B cell (primary cell): ENCODE results near the gene KCNQ5. TPM values are rescaled to one million over a fixed set of nuclear protein-coding genes. Genes with fewer than 3 reads are reported as not detected.
A peak's percentile ranks its signal among the peaks of the same experiment; 100 is the strongest.

ENCODE experiments used
- ATAC-seq: fragments of 200-7000 bp; cut with Tn5 transposase; one replicate; pipeline ENCODE4 v1.10.0; 2021; ENCODE audit warnings: low read depth, mild to moderate bottlenecking, moderate number of reproducible peaks, moderate library complexity
- CTCF ChIA-PET: fragments of 350-600 bp; sonication (Branson Sonifier 250); formaldehyde crosslinking; loops from one replicate; lab custom pipeline; 2021; ENCODE audit warnings: antibody characterized with exemption, inconsistent platforms; lab: Charles Lee
- POLR2A ChIA-PET: fragments of 350-600 bp; sonication (Branson Sonifier 250); formaldehyde crosslinking; loops from one replicate; lab custom pipeline; 2021; ENCODE audit warnings: antibody characterized with exemption; lab: Charles Lee
- DNase-seq: peaks from one replicate; pipeline ENCODE4 v3.0.0; 2013
- H2AFZ ChIP-seq: 2 replicates; pipeline ENCODE4 v1.6.1; 2012; ENCODE audit warnings: mild to moderate bottlenecking, low read depth, low read length; ENCODE audit not compliant: insufficient read depth, poor library complexity, severe bottlenecking
- H3K27ac ChIP-seq, 2 donors: 1 replicate in 1 of 2; 2 replicates in 1 of 2; pipeline ENCODE4 v1.5.1; 2012 to 2013; ENCODE audit warnings: low read length in 2 of 2, mild to moderate bottlenecking in 2 of 2, moderate library complexity in 1 of 2
- H3K27me3 ChIP-seq, 4 experiments: fragments of 200-600 bp in 1 of 4; sonication (generic) in 1 of 4; replicated peaks in 1 of 4; 1 replicate in 2 of 4; 2 replicates in 2 of 4; pipeline versions ENCODE4 v1.6.1 to v1.7.0; 2013 to 2016; ENCODE audit warnings: low read length in 3 of 4, mild to moderate bottlenecking in 2 of 4, mixed read lengths in 1 of 4, moderate library complexity in 1 of 4; ENCODE audit not compliant: insufficient read depth in 4 of 4, control insufficient read depth in 3 of 4; ENCODE audit errors: control extremely low read depth in 1 of 4
- H3K36me3 ChIP-seq, 2 experiments: replicated peaks in 1 of 2; 1 replicate in 1 of 2; 2 replicates in 1 of 2; pipeline versions ENCODE4 v1.6.1 to v1.7.1; 2013; ENCODE audit warnings: low read length in 1 of 2; ENCODE audit not compliant: insufficient read depth in 2 of 2, control insufficient read depth in 1 of 2; ENCODE audit errors: control extremely low read depth in 1 of 2, extremely low read depth in 1 of 2
- H3K4me1 ChIP-seq, 2 donors: fragments of 200-600 bp in 1 of 2; sonication (generic) in 1 of 2; 1 replicate in 1 of 2; 2 replicates in 1 of 2; pipeline versions ENCODE4 v1.5.1 to v1.6.1; 2013 to 2017; ENCODE audit warnings: low read length in 2 of 2; ENCODE audit not compliant: control insufficient read depth in 2 of 2, insufficient read depth in 2 of 2
- H3K4me2 ChIP-seq: replicated peaks from 2 replicates; pipeline ENCODE3; 2012; ENCODE audit warnings: mild to moderate bottlenecking, low read depth, low read length; ENCODE audit not compliant: poor library complexity, severe bottlenecking
- H3K4me3 ChIP-seq, 5 experiments: fragments of 200-600 bp in 1 of 5; sonication (generic) in 1 of 5; 1 replicate in 3 of 5; 2 replicates in 2 of 5; pipeline versions ENCODE4 v1.5.1 to v1.7.0; 2011 to 2016; ENCODE audit warnings: low read length in 4 of 5, mild to moderate bottlenecking in 4 of 5, low read depth in 2 of 5, control low read depth in 1 of 5, moderate library complexity in 1 of 5; ENCODE audit not compliant: insufficient read depth in 1 of 5; ENCODE audit errors: control extremely low read depth in 1 of 5, extremely low read depth in 1 of 5
- H3K79me2 ChIP-seq: fragments of 200-600 bp; sonication (generic); one replicate; pipeline ENCODE4 v1.6.0; 2016; ENCODE audit warnings: low read length; ENCODE audit not compliant: control insufficient read depth, insufficient read depth
- H3K9ac ChIP-seq: fragments of 200-600 bp; sonication (generic); 2 replicates; pipeline ENCODE4 v1.6.1; 2017; ENCODE audit warnings: mild to moderate bottlenecking, low read length, moderate library complexity
- H3K9me3 ChIP-seq, 3 donors: one replicate each; pipeline versions ENCODE4 v1.6.1 to v1.7.1; 2013; ENCODE audit warnings: low read length in 2 of 3; ENCODE audit not compliant: control insufficient read depth in 2 of 3, insufficient read depth in 1 of 3; ENCODE audit errors: control extremely low read depth in 1 of 3
- H4K20me1 ChIP-seq: 2 replicates; pipeline ENCODE4 v1.6.0; 2012; ENCODE audit warnings: mild to moderate bottlenecking, low read length; ENCODE audit not compliant: insufficient read depth, control insufficient read depth, poor library complexity, severe bottlenecking
- H3K27ac Mint-ChIP-seq: one replicate; pipeline ENCODE4 v1.8.0; 2021; ENCODE audit warnings: mixed read lengths
- H3K27me3 Mint-ChIP-seq: one replicate; pipeline ENCODE4 v1.8.0; 2021; ENCODE audit warnings: mixed read lengths
- H3K4me1 Mint-ChIP-seq: one replicate; pipeline ENCODE4 v1.8.0; 2021; ENCODE audit warnings: mixed read lengths
- H3K4me3 Mint-ChIP-seq: one replicate; pipeline ENCODE4 v1.8.0; 2021; ENCODE audit warnings: mixed read lengths
- H3K9me3 Mint-ChIP-seq: one replicate; pipeline ENCODE4 v1.8.0; 2022; ENCODE audit warnings: mixed read lengths; ENCODE audit not compliant: insufficient read depth
- CTCF ChIP-seq: fragments of 200-600 bp; IDR thresholded peaks from one replicate; pipeline ENCODE4 v1.8.0; 2022; ENCODE audit warnings: antibody characterized with exemption, mild to moderate bottlenecking
- EZH2 ChIP-seq: IDR thresholded peaks from 2 replicates; pipeline ENCODE4 v1.6.1; 2012; ENCODE audit warnings: borderline replicate concordance, low read depth, mild to moderate bottlenecking, moderate library complexity, low read length; ENCODE audit not compliant: insufficient read depth, poor library complexity, severe bottlenecking
- WGBS: methylation state at CpG from one replicate; pipeline ENCODE4 v1.1.5; 2013; ENCODE audit warnings: missing lambda C conversion rate; ENCODE audit not compliant: insufficient coverage; 5-methylcytosine and 5-hydroxymethylcytosine counted together
- intact Hi-C: fragments of 100-400 bp; cut with micrococcal nuclease; formaldehyde crosslinking; loops from one replicate; pipeline ENCODE4 v1.10.0; 2022
- polyA plus RNA-seq: library from polyadenylated mRNA; depleted of rRNA; stranded (reverse); fragments of >200 nt; gene quantifications from 2 replicates; pipeline ENCODE4 v1.2.3, GENCODE V29; 2012
- total RNA-seq, 2 donors: library from RNA; stranded (reverse); fragments of 120-200 nt in 1 of 2; gene quantifications; 1 replicate in 1 of 2; 2 replicates in 1 of 2; pipeline versions ENCODE4 v1.2.3 to v1.2.4, GENCODE V29; 2013 to 2022

The KCNQ5 gene
- total and polyA plus RNA-seq, 2 donors (not counting 1 experiment from before 2014, with no cell fraction given), result 2.3 to 9.4 TPM

GRCh38 chr6:72721346-72721745 is 99.5 kb downstream of the KCNQ5 start:
- no peaks in the 10 kb centered on the region for H3K27me3 ChIP-seq
- H3K9me3 ChIP-seq, result no peaks in the 10 kb centered on the region
- H3K4me3 ChIP-seq, result no peak overlapping the region
- POLR2A ChIA-PET, result no interaction called here
- H3K4me1 Mint-ChIP-seq, result peaks cover 16% of the 10 kb centered on the region
- H3K27ac ChIP-seq, result no peak overlapping the region
- no peak overlapping the region for H3K27ac Mint-ChIP-seq
- no peaks in the 10 kb centered on the region for H3K9me3 Mint-ChIP-seq
- H3K4me3 Mint-ChIP-seq, result no peak overlapping the region
- H3K36me3 ChIP-seq, result no peaks in the 10 kb centered on the region
- H4K20me1 ChIP-seq, result no peaks in the 10 kb centered on the region
- peaks cover 10 to 13% of the 10 kb centered on the region in 2 donors for H3K4me1 ChIP-seq
- ATAC-seq (no peak), DNase-seq (no peak)
- H3K9ac ChIP-seq, result no peak overlapping the region
- H3K4me2 ChIP-seq, result no peak overlapping the region
- TF ChIP-seq CTCF (no peak), EZH2 (no peak)
- no peak overlapping the region for H2AFZ ChIP-seq
- intact Hi-C loops, result no loop called here
- H3K79me2 ChIP-seq, result peaks cover 2% of the 10 kb centered on the region
- no peaks in the 10 kb centered on the region for H3K27me3 Mint-ChIP-seq
- CTCF ChIA-PET, result interaction anchor here (0.8 to 1.5 kb wide), 2 partner anchors 101 to 276 kb away, joined by 3 to 4 read pairs; no protein-coding TSS in a partner anchor

GRCh38 chr6:72724545-72724944 is 102.7 kb downstream of the KCNQ5 start:
- Histone ChIP-seq H3K27me3 (no peaks in the 10 kb centered on the region), H3K36me3 (no peaks in the 10 kb centered on the region), H2AFZ (no peak overlapping the region), H3K4me3 (no peak overlapping the region), H3K9ac (no peak overlapping the region), H4K20me1 (no peaks in the 10 kb centered on the region), H3K4me1 (peaks cover 13 to 16% of the 10 kb centered on the region in 2 donors), H3K27ac (no peak overlapping the region), H3K9me3 (no peaks in the 10 kb centered on the region), H3K4me2 (peak overlapping the region; percentile 46), H3K79me2 (peaks cover 12% of the 10 kb centered on the region)
- peaks cover 23% of the 10 kb centered on the region for H3K4me1 Mint-ChIP-seq
- ChIA-PET POLR2A (no interaction called here), CTCF (interaction anchor here (1.1 kb wide), 1 partner anchor 8 kb away, joined by 4 read pairs; no protein-coding TSS in a partner anchor)
- H3K27me3 Mint-ChIP-seq, result no peaks in the 10 kb centered on the region
- no peak for TF ChIP-seq EZH2
- no peak for TF ChIP-seq CTCF
- DNase-seq (peak; percentile 29), ATAC-seq (peak; percentile 39)
- no peaks in the 10 kb centered on the region for H3K9me3 Mint-ChIP-seq
- no CpG with 5 or more reads among the region's 2 CpGs for WGBS
- H3K4me3 Mint-ChIP-seq, result peak overlapping the region; percentile 35
- intact Hi-C loops, result no loop called here
- no peak overlapping the region for H3K27ac Mint-ChIP-seq
